NK-92 treated with Interleukin-12 subunit alpha and Interleukin-12 subunit beta, amount 100 ng/mL, for 24 hours (cell line): ENCODE results near the gene IL1R2.

Experiments used
- DNase-seq: peaks from one replicate; lab custom pipeline; 2025; lab: John Stamatoyannopoulos, UW

Gene IL1R2

GRCh38 chr2:101975171-101975870 lies 16.4 kb upstream of the IL1R2 start:
- DNase-seq, result no peak

GRCh38 chr2:101976891-101977290 lies 14.9 kb upstream of the IL1R2 start:
- no peak for DNase-seq

GRCh38 chr2:101980368-101980767 lies 11.4 kb upstream of the IL1R2 start:
- no peak for DNase-seq

GRCh38 chr2:101981066-101981465 lies 10.7 kb upstream of the IL1R2 start:
- DNase-seq, result no peak

GRCh38 chr2:101981504-101981903 lies 10.3 kb upstream of the IL1R2 start:
- DNase-seq, result no peak

GRCh38 chr2:101982495-101983029 lies 9.2 kb upstream of the IL1R2 start:
- no peak for DNase-seq

- no peak for DNase-seq
Measured at GRCh38 chr2:101983486-101983885, 8.3 kb upstream of the IL1R2 start.

- DNase-seq, result no peak
Measured at GRCh38 chr2:101983928-101984327, 7.8 kb upstream of the IL1R2 start.

- no peak for DNase-seq
Measured at GRCh38 chr2:101984656-101985055, 7.1 kb upstream of the IL1R2 start.

GRCh38 chr2:101985101-101985792 lies 6.5 kb upstream of the IL1R2 start:
- DNase-seq, result no peak

- DNase-seq, result no peak
Measured at GRCh38 chr2:101985793-101986164, 6.0 kb upstream of the IL1R2 start.

GRCh38 chr2:101986376-101986775 lies 5.4 kb upstream of the IL1R2 start:
- no peak for DNase-seq

GRCh38 chr2:101986804-101987740 lies 4.7 kb upstream of the IL1R2 start:
- no peak for DNase-seq

- DNase-seq, result no peak
Measured at GRCh38 chr2:101987832-101988231, 3.9 kb upstream of the IL1R2 start.

- DNase-seq, result no peak
Measured at GRCh38 chr2:101988541-101988940, 3.2 kb upstream of the IL1R2 start.

GRCh38 chr2:101989740-101990460 lies 1.9 kb upstream of the IL1R2 start:
- DNase-seq, result no peak

GRCh38 chr2:101993772-101994171 lies 2.0 kb downstream of the IL1R2 start:
- no peak for DNase-seq

- DNase-seq, result no peak
Measured at GRCh38 chr2:101995019-101995418, 3.3 kb downstream of the IL1R2 start.

- no peak for DNase-seq
Measured at GRCh38 chr2:101995804-101996203, 4.0 kb downstream of the IL1R2 start.

GRCh38 chr2:101998556-101998895 lies 6.8 kb downstream of the IL1R2 start:
- DNase-seq, result no peak

GRCh38 chr2:101998896-101999789 lies 7.4 kb downstream of the IL1R2 start:
- DNase-seq, result no peak
